Tibial nerve (tissue), 3 donors: Measurements from ENCODE around the gene PDSS2.

ENCODE experiments used
- CTCF ChIP-seq, 5 experiments: fragments of 200-600 bp in 3 of 5; fragments of 450-650 bp in 2 of 5; sonication (generic) in 3 of 5; IDR thresholded peaks; one replicate each; pipeline ENCODE4 v1.5.1; 2016 to 2019; ENCODE audit warnings: antibody characterized with exemption in 5 of 5, mild to moderate bottlenecking in 3 of 5, moderate library complexity in 2 of 5
- POLR2A ChIP-seq, 2 donors: fragments of 450-650 bp; IDR thresholded peaks; one replicate each; pipeline ENCODE4 v1.6.1; 2017; ENCODE audit warnings: antibody characterized with exemption in 2 of 2, mild to moderate bottlenecking in 2 of 2, moderate library complexity in 2 of 2

- TF ChIP-seq CTCF (IDR thresholded peaks at IDR 0.05), result no peak
- no peak for TF ChIP-seq POLR2A (IDR thresholded peaks at IDR 0.05)
These were observed 215.2 kb downstream of the PDSS2 start for GRCh38 chr6:107244082-107244741.
